Mucosa of stomach (tissue), 1 donor: ENCODE results near the gene TRABD2B.

Experiments used
- H3K27me3 ChIP-seq: one replicate; pipeline ENCODE4 v1.7.0; 2013; ENCODE audit warnings: mild to moderate bottlenecking, low read length; ENCODE audit not compliant: control insufficient read depth, insufficient read depth
- H3K36me3 ChIP-seq: one replicate; pipeline ENCODE4 v1.7.0; 2013; ENCODE audit warnings: low read length; ENCODE audit not compliant: control insufficient read depth, insufficient read depth
- H3K4me1 ChIP-seq: one replicate; pipeline ENCODE4 v1.7.0; 2013; ENCODE audit warnings: mild to moderate bottlenecking, low read length; ENCODE audit not compliant: control insufficient read depth, insufficient read depth
- H3K4me3 ChIP-seq: one replicate; pipeline ENCODE4 v1.7.0; 2013; ENCODE audit warnings: low read length
- H3K9ac ChIP-seq: one replicate; pipeline ENCODE4 v1.7.0; 2013; ENCODE audit warnings: mild to moderate bottlenecking, low read length, moderate library complexity
- H3K9me3 ChIP-seq: one replicate; pipeline ENCODE4 v1.7.0; 2013; ENCODE audit warnings: mild to moderate bottlenecking, low read length, moderate library complexity; ENCODE audit not compliant: control insufficient read depth
- donor health status: Pancreatic carcinoma.

The TRABD2B gene

GRCh38 chr1:47937586-47938254 is 59.5 kb downstream of the TRABD2B start:
- H3K4me3 ChIP-seq, result no peak overlapping the region
- H3K9ac ChIP-seq, result no peak overlapping the region
- no peaks in the 10 kb centered on the region for H3K9me3 ChIP-seq
- peaks cover 40% of the 10 kb centered on the region for H3K4me1 ChIP-seq
- H3K27me3 ChIP-seq, result no peaks in the 10 kb centered on the region
- H3K36me3 ChIP-seq, result no peaks in the 10 kb centered on the region

GRCh38 chr1:47936916-47937551 is 60.2 kb downstream of the TRABD2B start:
- Histone ChIP-seq H3K4me1 (peaks cover 35% of the 10 kb centered on the region), H3K9ac (no peak overlapping the region), H3K27me3 (no peaks in the 10 kb centered on the region), H3K9me3 (no peaks in the 10 kb centered on the region), H3K36me3 (no peaks in the 10 kb centered on the region), H3K4me3 (no peak overlapping the region)

GRCh38 chr1:47935856-47936255 is 61.3 kb downstream of the TRABD2B start:
- H3K36me3 ChIP-seq, result no peaks in the 10 kb centered on the region
- no peak overlapping the region for H3K4me3 ChIP-seq
- H3K9ac ChIP-seq, result no peak overlapping the region
- peaks cover 27% of the 10 kb centered on the region for H3K4me1 ChIP-seq
- H3K9me3 ChIP-seq, result no peaks in the 10 kb centered on the region
- H3K27me3 ChIP-seq, result no peaks in the 10 kb centered on the region

GRCh38 chr1:47935163-47935562 is 62.0 kb downstream of the TRABD2B start:
- Histone ChIP-seq H3K27me3 (no peaks in the 10 kb centered on the region), H3K36me3 (no peaks in the 10 kb centered on the region), H3K9ac (no peak overlapping the region), H3K4me3 (no peak overlapping the region), H3K9me3 (no peaks in the 10 kb centered on the region), H3K4me1 (peaks cover 20% of the 10 kb centered on the region)

GRCh38 chr1:47934243-47934805 is 62.9 kb downstream of the TRABD2B start:
- H3K36me3 ChIP-seq, result no peaks in the 10 kb centered on the region
- no peaks in the 10 kb centered on the region for H3K27me3 ChIP-seq
- peaks cover 17% of the 10 kb centered on the region for H3K4me1 ChIP-seq
- H3K4me3 ChIP-seq, result no peak overlapping the region
- no peak overlapping the region for H3K9ac ChIP-seq
- H3K9me3 ChIP-seq, result no peaks in the 10 kb centered on the region

GRCh38 chr1:47932743-47933142 is 64.4 kb downstream of the TRABD2B start:
- Histone ChIP-seq H3K36me3 (no peaks in the 10 kb centered on the region), H3K9ac (no peak overlapping the region), H3K9me3 (no peaks in the 10 kb centered on the region), H3K4me1 (peaks cover 17% of the 10 kb centered on the region), H3K27me3 (no peaks in the 10 kb centered on the region), H3K4me3 (no peak overlapping the region)

- Histone ChIP-seq H3K9me3 (no peaks in the 10 kb centered on the region), H3K36me3 (no peaks in the 10 kb centered on the region), H3K9ac (no peak overlapping the region), H3K4me1 (peaks cover 17% of the 10 kb centered on the region), H3K4me3 (no peak overlapping the region), H3K27me3 (no peaks in the 10 kb centered on the region)
Measured at GRCh38 chr1:47931395-47931794, 65.8 kb downstream of the TRABD2B start.

GRCh38 chr1:47930210-47930840 is 66.9 kb downstream of the TRABD2B start:
- H3K9me3 ChIP-seq, result no peaks in the 10 kb centered on the region
- H3K9ac ChIP-seq, result no peak overlapping the region
- H3K27me3 ChIP-seq, result no peaks in the 10 kb centered on the region
- H3K4me3 ChIP-seq, result no peak overlapping the region
- no peaks in the 10 kb centered on the region for H3K36me3 ChIP-seq
- H3K4me1 ChIP-seq, result peaks cover 17% of the 10 kb centered on the region

GRCh38 chr1:47927165-47927564 is 70.0 kb downstream of the TRABD2B start:
- Histone ChIP-seq H3K9me3 (no peaks in the 10 kb centered on the region), H3K27me3 (peaks cover 3% of the 10 kb centered on the region), H3K4me3 (no peak overlapping the region), H3K36me3 (no peaks in the 10 kb centered on the region), H3K9ac (no peak overlapping the region), H3K4me1 (no peaks in the 10 kb centered on the region)

- H3K9me3 ChIP-seq, result no peaks in the 10 kb centered on the region
- H3K4me3 ChIP-seq, result no peak overlapping the region
- no peaks in the 10 kb centered on the region for H3K36me3 ChIP-seq
- H3K4me1 ChIP-seq, result no peaks in the 10 kb centered on the region
- no peak overlapping the region for H3K9ac ChIP-seq
- peaks cover 3% of the 10 kb centered on the region for H3K27me3 ChIP-seq
Measured at GRCh38 chr1:47926461-47926999, 70.7 kb downstream of the TRABD2B start.

- no peak overlapping the region for H3K9ac ChIP-seq
- no peaks in the 10 kb centered on the region for H3K36me3 ChIP-seq
- H3K4me1 ChIP-seq, result no peaks in the 10 kb centered on the region
- H3K27me3 ChIP-seq, result peaks cover 3% of the 10 kb centered on the region
- no peaks in the 10 kb centered on the region for H3K9me3 ChIP-seq
- no peak overlapping the region for H3K4me3 ChIP-seq
Measured at GRCh38 chr1:47924270-47925048, 72.7 kb downstream of the TRABD2B start.
